Lung (tissue), 12 donors: ENCODE results near the gene ARMC10. TPM values are rescaled to one million over a fixed set of nuclear protein-coding genes. Genes with fewer than 3 reads are reported as not detected.

Experiments used
- ATAC-seq: fragments of 200-7000 bp; cut with Tn5 transposase; one replicate; pipeline ENCODE4 v1.9.1; 2020; ENCODE audit warnings: moderate number of reproducible peaks; ENCODE audit not compliant: insufficient read depth, low FRiP score
- DNase-seq, 3 donors: peaks; one replicate each; pipeline ENCODE4 v3.0.0-alpha.2; 2013 to 2017
- H3K27ac ChIP-seq, 2 donors: one replicate each; pipeline ENCODE4 v1.5.1; 2013; ENCODE audit warnings: mild to moderate bottlenecking in 2 of 2, moderate library complexity in 2 of 2, control low read depth in 1 of 2, inconsistent platforms in 1 of 2, low read depth in 1 of 2, low read length in 1 of 2
- H3K27me3 ChIP-seq, 3 donors: one replicate each; pipeline ENCODE4 v1.5.1; 2013; ENCODE audit warnings: low read length in 2 of 3; ENCODE audit not compliant: control insufficient read depth in 3 of 3, insufficient read depth in 3 of 3
- H3K36me3 ChIP-seq, 4 donors: one replicate each; pipeline ENCODE4 v1.5.1; 2013; ENCODE audit warnings: low read length in 4 of 4, mild to moderate bottlenecking in 1 of 4, moderate library complexity in 1 of 4; ENCODE audit not compliant: control insufficient read depth in 4 of 4, insufficient read depth in 4 of 4
- H3K4me1 ChIP-seq, 5 donors: one replicate each; pipeline ENCODE4 v1.5.1; 2013; ENCODE audit warnings: low read length in 5 of 5, mild to moderate bottlenecking in 2 of 5, moderate library complexity in 1 of 5; ENCODE audit not compliant: control insufficient read depth in 5 of 5, insufficient read depth in 5 of 5
- H3K4me3 ChIP-seq: one replicate; pipeline ENCODE4 v1.5.1; 2013; ENCODE audit warnings: mild to moderate bottlenecking, control low read depth, moderate library complexity
- H3K9ac ChIP-seq, 2 donors: one replicate each; pipeline ENCODE4 v1.5.1; 2013; ENCODE audit warnings: low read length in 2 of 2, control low read depth in 1 of 2; ENCODE audit not compliant: insufficient read depth in 1 of 2
- H3K9me3 ChIP-seq, 4 donors: one replicate each; pipeline ENCODE4 v1.5.1; 2013; ENCODE audit warnings: low read length in 3 of 4, mild to moderate bottlenecking in 1 of 4, moderate library complexity in 1 of 4; ENCODE audit not compliant: control insufficient read depth in 4 of 4, insufficient read depth in 3 of 4
- WGBS, 2 donors: extraction: QIAGEN DNeasy Blood & Tissue Kit; methylation state at CpG; one replicate each; pipeline ENCODE4 v1.1.7; 2013; 5-methylcytosine and 5-hydroxymethylcytosine counted together
- polyA plus RNA-seq, 2 donors: library from polyadenylated mRNA; stranded (reverse); fragments of 200-250 nt; gene quantifications; one replicate each; pipeline ENCODE4 v1.2.1, GENCODE V29; 2013
- total RNA-seq, 2 donors: library from RNA; depleted of rRNA in 1 of 2; stranded (reverse); fragments of >200 nt in 1 of 2; gene quantifications; one replicate each; pipeline ENCODE4 v1.2.1, GENCODE V29; 2014 to 2021
- TF ChIP-seq, protein P1 (sequence below): IDR thresholded peaks from 2 replicates; pipeline ENCODE4 v1.5.1; 2012; ENCODE audit warnings: mild to moderate bottlenecking; ENCODE audit errors: control extremely low read depth, extremely low read depth
- donor health status: control.
- donor health status: control.
- donor health status: Bipolar disorder and iron deficiency.
- donor health status: healthy.
- donor health status: DM: yes; HTN: yes; CAD: no.

Gene ARMC10
- total and polyA plus RNA-seq, 4 donors: 22.2 to 39.4 (median 28.3) TPM

DNA sequence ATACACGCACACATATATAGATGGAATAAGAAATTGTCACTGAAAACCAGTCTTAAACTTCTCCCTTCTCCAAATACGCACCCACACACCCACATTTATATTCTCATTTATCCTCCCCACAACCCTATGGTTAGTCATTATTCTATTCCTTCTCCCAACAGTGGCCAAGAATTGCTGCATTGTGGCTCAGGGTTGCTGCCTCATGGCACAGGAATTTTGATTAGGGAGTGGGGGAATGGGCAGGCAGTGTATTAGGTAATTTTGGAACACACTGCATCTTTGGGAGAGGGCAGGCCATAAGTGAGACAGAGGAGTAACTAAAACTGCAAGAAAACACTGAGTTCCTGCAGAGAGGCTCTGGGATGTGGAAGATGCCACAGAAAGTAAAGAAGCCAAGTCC, 38.2 kb downstream of the ARMC10 start:
- no peak for DNase-seq
- TF ChIP-seq, protein P1, sequence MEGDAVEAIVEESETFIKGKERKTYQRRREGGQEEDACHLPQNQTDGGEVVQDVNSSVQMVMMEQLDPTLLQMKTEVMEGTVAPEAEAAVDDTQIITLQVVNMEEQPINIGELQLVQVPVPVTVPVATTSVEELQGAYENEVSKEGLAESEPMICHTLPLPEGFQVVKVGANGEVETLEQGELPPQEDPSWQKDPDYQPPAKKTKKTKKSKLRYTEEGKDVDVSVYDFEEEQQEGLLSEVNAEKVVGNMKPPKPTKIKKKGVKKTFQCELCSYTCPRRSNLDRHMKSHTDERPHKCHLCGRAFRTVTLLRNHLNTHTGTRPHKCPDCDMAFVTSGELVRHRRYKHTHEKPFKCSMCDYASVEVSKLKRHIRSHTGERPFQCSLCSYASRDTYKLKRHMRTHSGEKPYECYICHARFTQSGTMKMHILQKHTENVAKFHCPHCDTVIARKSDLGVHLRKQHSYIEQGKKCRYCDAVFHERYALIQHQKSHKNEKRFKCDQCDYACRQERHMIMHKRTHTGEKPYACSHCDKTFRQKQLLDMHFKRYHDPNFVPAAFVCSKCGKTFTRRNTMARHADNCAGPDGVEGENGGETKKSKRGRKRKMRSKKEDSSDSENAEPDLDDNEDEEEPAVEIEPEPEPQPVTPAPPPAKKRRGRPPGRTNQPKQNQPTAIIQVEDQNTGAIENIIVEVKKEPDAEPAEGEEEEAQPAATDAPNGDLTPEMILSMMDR: no peak
- no peak for ATAC-seq
- Histone ChIP-seq H3K9me3 (no peaks in the 10 kb centered on the region), H3K4me1 (no peaks in the 10 kb centered on the region), H3K9ac (no peak overlapping the region), H3K27me3 (no peaks in the 10 kb centered on the region), H3K36me3 (peaks cover 3 to 8% (median 5%) of the 10 kb centered on the region in 4 donors), H3K4me3 (no peak overlapping the region), H3K27ac (no peak overlapping the region)
- 96 to 98% methylated on average over 2 of the region's 2 CpGs for WGBS, 2 donors

DNA sequence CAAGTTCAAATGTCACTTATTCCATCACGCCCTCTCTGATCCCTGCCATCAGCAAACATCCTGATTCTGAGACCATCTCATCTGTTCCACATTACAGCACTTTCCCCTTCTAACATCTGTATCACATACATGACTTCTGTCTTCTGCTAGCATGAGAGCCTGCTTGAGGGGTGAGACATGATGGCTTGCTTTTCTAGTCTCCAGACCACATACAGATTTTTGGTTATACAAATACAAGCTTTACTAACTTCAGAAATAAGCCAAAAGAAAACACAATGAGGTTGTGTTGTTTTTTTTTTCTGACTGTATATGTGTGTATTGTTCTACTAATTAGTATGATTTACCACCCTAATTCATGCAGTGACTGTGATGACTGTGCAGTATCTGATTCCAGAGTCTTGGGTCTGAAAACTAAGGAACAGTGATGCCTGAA, 39.7 kb downstream of the ARMC10 start:
- Histone ChIP-seq H3K4me3 (no peak overlapping the region), H3K4me1 (no peaks in the 10 kb centered on the region), H3K27ac (no peak overlapping the region), H3K9ac (no peak overlapping the region), H3K27me3 (no peaks in the 10 kb centered on the region), H3K9me3 (no peaks in the 10 kb centered on the region), H3K36me3 (peaks cover 6 to 8% (median 7%) of the 10 kb centered on the region in 4 donors)
- DNase-seq (no peak), ATAC-seq (no peak)
- WGBS, 2 donors: 94 to 96% methylated on average over 1 of the region's 1 CpG
- TF ChIP-seq, protein P1: no peak

DNA sequence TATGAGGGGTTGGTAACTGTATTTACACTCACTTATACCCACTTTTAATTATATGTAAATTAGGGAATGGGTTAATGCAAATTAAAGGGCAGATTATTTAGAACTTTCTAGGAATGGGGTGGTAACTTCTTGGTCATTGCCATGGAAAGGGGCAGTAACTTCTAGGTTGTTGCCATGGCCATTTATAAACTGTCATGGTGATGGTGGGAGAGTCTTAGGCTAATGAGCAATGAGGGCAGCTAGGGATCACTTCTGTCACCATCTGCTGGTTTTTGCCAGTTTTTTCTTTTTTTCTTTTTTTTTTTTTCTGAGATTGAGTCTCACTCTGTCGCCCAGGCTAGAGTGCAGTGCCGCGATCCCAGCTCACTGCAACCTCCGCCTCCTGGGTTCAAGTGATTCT, 40.8 kb downstream of the ARMC10 start:
- no peaks in the 10 kb centered on the region for H3K4me1 ChIP-seq
- no peaks in the 10 kb centered on the region for H3K27me3 ChIP-seq
- peaks cover 9 to 13% (median 10%) of the 10 kb centered on the region in 4 donors for H3K36me3 ChIP-seq
- H3K9ac ChIP-seq: no peak overlapping the region
- no peak overlapping the region for H3K27ac ChIP-seq
- ATAC-seq: no peak
- no peaks in the 10 kb centered on the region for H3K9me3 ChIP-seq
- WGBS, 2 donors: 96 to 100% methylated on average over 4 of the region's 4 CpGs
- no peak overlapping the region for H3K4me3 ChIP-seq
- TF ChIP-seq, protein P1: no peak
- no peak for DNase-seq

DNA sequence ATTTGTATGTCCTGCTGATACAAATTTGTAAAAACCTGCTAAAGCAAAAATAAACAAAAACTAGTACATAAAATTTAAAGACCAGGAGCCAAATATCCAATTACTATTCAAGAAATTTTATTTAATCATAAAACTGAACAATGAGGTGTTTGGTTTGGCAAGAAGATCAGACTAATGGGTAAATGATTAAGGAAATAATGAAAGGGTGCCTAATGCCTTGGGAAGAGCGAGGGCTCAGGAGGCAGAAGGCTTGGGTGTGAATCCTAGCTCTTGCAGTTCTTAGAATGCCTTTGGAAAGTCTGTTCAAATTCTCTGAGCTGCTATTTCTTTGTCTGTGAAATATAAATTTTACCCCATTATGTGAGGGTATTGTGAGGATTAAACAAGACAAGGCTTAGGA, 41.6 kb downstream of the ARMC10 start:
- H3K36me3 ChIP-seq: peaks cover 9 to 14% (median 12%) of the 10 kb centered on the region in 4 donors
- H3K9ac ChIP-seq: no peak overlapping the region
- H3K9me3 ChIP-seq: no peaks in the 10 kb centered on the region
- no peak overlapping the region for H3K4me3 ChIP-seq
- ATAC-seq (no peak), DNase-seq (no peak)
- TF ChIP-seq, protein P1: no peak
- H3K27ac ChIP-seq: no peak overlapping the region
- H3K4me1 ChIP-seq: no peaks in the 10 kb centered on the region
- H3K27me3 ChIP-seq: no peaks in the 10 kb centered on the region
- 89% methylated on average over 1 of the region's 1 CpG for WGBS, 2 donors
